Brain microvascular endothelial cell (primary cell): ENCODE results near the gene BMPER.
A peak's percentile ranks its signal among the peaks of the same experiment; 100 is the strongest.

Experiments used
- DNase-seq: peaks from one replicate; pipeline ENCODE4 v3.0.0-alpha.2; 2020
- H3K27ac ChIP-seq: fragments of 250-450 bp; sonication (Bioruptor Pico); 2 replicates; pipeline ENCODE4 v1.5.1; 2020; ENCODE audit warnings: mild to moderate bottlenecking, moderate library complexity
- H3K27me3 ChIP-seq: fragments of 250-450 bp; sonication (Bioruptor Pico); replicated peaks from 2 replicates; pipeline ENCODE4 v1.5.1; 2020; ENCODE audit warnings: mild to moderate bottlenecking
- H3K36me3 ChIP-seq: fragments of 250-450 bp; sonication (Bioruptor Pico); replicated peaks from 2 replicates; pipeline ENCODE4 v1.5.1; 2020; ENCODE audit warnings: mild to moderate bottlenecking
- H3K4me3 ChIP-seq: 2 replicates; pipeline ENCODE4 v1.5.1; 2011; ENCODE audit warnings: low read depth, mild to moderate bottlenecking, control low read depth, low read length, moderate library complexity
- CTCF ChIP-seq: IDR thresholded peaks from 2 replicates; pipeline ENCODE4 v1.5.1; 2011; ENCODE audit warnings: low read depth, mild to moderate bottlenecking, moderate library complexity, low read length, control low read depth, inconsistent platforms; ENCODE audit errors: missing control alignments
- in situ Hi-C: cut with HindIII; loops from 2 replicates; pipeline ENCODE4 v1.10.0; 2017; ENCODE audit warnings: low sequenced_read_pairs, low pct_ligation_motif_present

BMPER gene

DNA sequence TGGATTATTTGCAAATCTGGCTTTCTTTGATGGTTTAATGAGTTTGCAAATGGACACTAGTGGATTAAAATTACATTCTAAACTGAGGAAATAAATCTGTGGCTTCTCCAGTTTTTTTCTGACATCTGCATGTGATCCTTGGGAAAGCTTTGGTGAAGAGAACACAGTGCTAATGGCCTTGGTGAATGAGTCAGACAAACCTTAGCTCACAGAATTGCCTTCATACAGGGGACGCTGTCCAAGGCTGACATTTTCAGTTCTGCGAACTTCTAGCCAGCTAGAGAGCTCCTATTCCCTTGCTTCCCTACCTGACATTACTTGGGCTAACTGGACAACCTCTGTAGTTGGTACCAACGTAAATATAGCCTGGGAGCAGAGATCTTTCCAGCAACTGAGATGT lies 21.2 kb downstream of the BMPER start:
- no peaks in the 10 kb centered on the region for H3K27me3 ChIP-seq
- H3K36me3 ChIP-seq = no peaks in the 10 kb centered on the region
- no peak overlapping the region for H3K4me3 ChIP-seq
- in situ Hi-C loops = no loop called here
- DNase-seq = no peak
- H3K27ac ChIP-seq = no peak overlapping the region
- no peak for TF ChIP-seq CTCF

DNA sequence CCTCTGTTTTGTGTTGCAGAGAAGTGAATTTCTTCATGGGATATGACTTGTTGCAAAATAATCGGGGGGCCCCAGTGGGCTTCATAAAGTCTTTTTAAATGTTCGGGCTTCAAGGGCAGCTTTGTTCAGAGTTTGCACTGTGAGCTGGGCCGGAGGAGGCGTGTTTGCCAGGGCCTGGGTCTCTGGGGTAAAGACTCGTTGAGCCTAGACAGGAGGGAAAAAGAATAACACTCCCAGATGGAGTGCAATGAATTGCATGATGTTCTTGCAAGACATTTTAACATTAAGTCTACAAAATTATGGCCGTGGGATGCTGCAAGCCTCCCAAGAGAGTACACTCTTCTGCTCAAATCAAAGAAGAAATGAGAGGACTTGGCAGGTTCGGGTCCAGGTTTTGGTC lies 23.6 kb downstream of the BMPER start:
- Histone ChIP-seq H3K27ac (no peak overlapping the region), H3K27me3 (no peaks in the 10 kb centered on the region), H3K36me3 (no peaks in the 10 kb centered on the region), H3K4me3 (no peak overlapping the region)
- no peak for DNase-seq
- TF ChIP-seq CTCF = no peak
- in situ Hi-C loops = no loop called here

DNA sequence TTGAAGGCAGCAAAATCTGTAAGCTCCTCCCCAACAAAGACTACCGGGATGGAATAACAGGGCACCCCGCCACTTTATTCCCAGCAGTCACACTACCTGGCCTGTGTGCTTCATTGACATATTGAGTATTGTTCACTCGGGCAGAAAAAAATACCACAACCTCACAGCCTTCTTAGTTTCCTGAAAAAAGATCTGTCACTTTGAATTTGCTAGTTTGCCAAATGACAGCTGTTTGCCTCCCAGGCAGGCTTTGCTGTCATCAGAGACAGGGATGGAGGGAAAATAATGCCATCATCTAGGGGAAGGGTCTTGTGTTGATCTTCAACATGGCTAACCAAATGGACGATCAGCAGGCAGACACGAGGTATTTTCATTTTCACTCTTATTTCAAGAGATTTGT lies 26.9 kb downstream of the BMPER start:
- H3K36me3 ChIP-seq = no peaks in the 10 kb centered on the region
- H3K27me3 ChIP-seq = no peaks in the 10 kb centered on the region
- no peak for DNase-seq
- TF ChIP-seq CTCF = no peak
- H3K4me3 ChIP-seq = no peak overlapping the region
- no peak overlapping the region for H3K27ac ChIP-seq
- in situ Hi-C loops = no loop called here

DNA sequence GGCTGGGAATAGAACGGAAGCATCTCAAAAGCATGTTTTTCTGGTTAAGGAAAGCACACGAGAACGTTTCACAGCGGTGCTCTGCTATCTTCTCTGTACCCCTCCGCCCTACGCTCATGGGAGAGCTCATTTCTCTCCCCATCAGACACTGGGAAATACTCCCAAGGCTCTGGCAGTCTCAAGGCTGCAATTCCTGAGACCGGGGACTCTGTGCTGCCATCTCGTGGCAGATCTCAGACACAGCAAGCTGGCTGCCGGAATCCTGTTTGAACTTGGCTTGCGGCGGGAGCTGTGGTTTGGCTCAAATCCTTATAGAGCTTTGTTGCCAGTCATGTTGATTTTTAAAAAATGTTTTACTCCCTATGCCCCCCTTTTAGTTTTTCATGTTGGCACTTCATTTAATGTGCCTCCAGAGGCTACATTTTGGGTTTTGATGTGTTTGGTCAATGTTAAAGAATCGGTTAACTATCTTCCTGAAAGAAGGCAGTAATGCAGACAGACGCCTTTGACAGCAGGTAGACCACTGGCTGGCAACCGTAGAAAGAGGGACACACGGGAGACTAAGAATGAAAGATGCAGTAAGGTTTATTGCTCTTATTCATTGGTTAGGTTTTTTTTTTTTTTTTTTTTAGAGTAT lies 27.6 kb downstream of the BMPER start:
- Histone ChIP-seq H3K27ac (peak overlapping the region; percentile 86), H3K36me3 (no peaks in the 10 kb centered on the region), H3K4me3 (peak overlapping the region; percentile 18), H3K27me3 (no peaks in the 10 kb centered on the region)
- peak; percentile 89 for DNase-seq
- peak; percentile 99 for TF ChIP-seq CTCF
- in situ Hi-C loops = no loop called here

DNA sequence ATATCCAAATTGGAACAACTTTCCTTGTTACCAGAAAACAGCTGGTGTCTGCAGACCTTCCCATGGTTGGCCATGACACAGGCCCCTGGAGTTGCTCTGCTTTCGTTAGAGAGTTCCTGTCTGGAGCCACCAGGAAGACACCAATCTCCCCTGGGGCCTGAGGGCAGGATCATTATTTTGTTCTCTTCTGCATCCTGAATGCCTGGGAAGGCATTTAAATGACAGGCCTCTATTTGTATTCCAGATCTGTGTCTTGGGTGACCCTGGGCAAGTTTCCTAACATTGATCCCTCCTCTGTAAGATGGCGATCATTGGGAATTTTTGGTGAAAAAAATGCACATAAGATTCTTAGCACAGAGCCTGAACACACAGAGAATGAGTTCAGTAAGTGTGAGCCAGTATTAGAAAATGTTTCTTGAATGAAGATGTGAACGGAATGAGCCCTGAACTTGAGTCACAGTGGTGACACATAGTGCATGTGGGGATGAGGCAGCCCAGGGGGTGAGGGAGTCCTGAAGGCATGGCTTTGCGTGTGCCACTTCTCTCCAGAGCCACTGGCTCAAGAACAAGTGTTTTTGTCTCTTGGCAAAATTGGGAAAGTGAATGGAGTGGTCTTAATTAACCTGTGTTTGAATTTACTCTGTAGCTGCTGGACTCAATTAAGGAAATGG lies 28.4 kb downstream of the BMPER start:
- Histone ChIP-seq H3K27me3 (no peaks in the 10 kb centered on the region), H3K36me3 (no peaks in the 10 kb centered on the region), H3K4me3 (no peak overlapping the region), H3K27ac (peak overlapping the region; percentile 86)
- DNase-seq = peak; percentile 80
- no peak for TF ChIP-seq CTCF
- in situ Hi-C loops = no loop called here

GRCh38 chr7:33934391-33934790 lies 29.1 kb downstream of the BMPER start:
- DNase-seq = no peak
- TF ChIP-seq CTCF = no peak
- H3K27ac ChIP-seq = peak overlapping the region; percentile 86
- H3K4me3 ChIP-seq = no peak overlapping the region
- no peaks in the 10 kb centered on the region for H3K27me3 ChIP-seq
- in situ Hi-C loops = no loop called here
- H3K36me3 ChIP-seq = no peaks in the 10 kb centered on the region
